Psoas muscle (tissue), 8 donors: ENCODE measurements around the gene COL26A1. TPM values are rescaled to one million over a fixed set of nuclear protein-coding genes. Genes with fewer than 3 reads are reported as not detected.

ENCODE experiments used
- ATAC-seq, 4 donors: fragments of 200-7000 bp; cut with Tn5 transposase; one replicate each; pipeline ENCODE4 v1.9.1; 2020; ENCODE audit warnings: moderate library complexity in 3 of 4, mild to moderate bottlenecking in 2 of 4
- DNase-seq, 2 donors: peaks; one replicate each; pipeline ENCODE4 v3.0.0-alpha.2; 2020
- H3K27ac ChIP-seq: fragments of 200-600 bp; one replicate; pipeline ENCODE4 v1.8.0; 2022
- H3K27me3 ChIP-seq, 3 donors: fragments of 200-600 bp in 1 of 3; one replicate each; pipeline versions ENCODE4 v1.6.1 to v1.8.0; 2013 to 2022; ENCODE audit warnings: low read length in 2 of 3, mild to moderate bottlenecking in 2 of 3, moderate library complexity in 1 of 3; ENCODE audit not compliant: insufficient read depth in 3 of 3
- H3K36me3 ChIP-seq, 2 donors: fragments of 200-600 bp in 1 of 2; one replicate each; pipeline versions ENCODE4 v1.6.1 to v1.8.0; 2013 to 2022; ENCODE audit warnings: low read depth in 1 of 2, mild to moderate bottlenecking in 1 of 2, moderate library complexity in 1 of 2; ENCODE audit not compliant: insufficient read depth in 1 of 2
- H3K4me1 ChIP-seq: fragments of 200-600 bp; one replicate; pipeline ENCODE4 v1.8.0; 2022
- H3K4me3 ChIP-seq: fragments of 200-600 bp; one replicate; pipeline ENCODE4 v1.8.0; 2022; ENCODE audit warnings: mild to moderate bottlenecking
- H3K9me3 ChIP-seq: fragments of 200-600 bp; one replicate; pipeline ENCODE4 v1.8.0; 2022
- CTCF ChIP-seq: fragments of 200-600 bp; IDR thresholded peaks from one replicate; pipeline ENCODE4 v1.8.0; 2022; ENCODE audit warnings: antibody characterized with exemption
- whole genome bisulfite sequencing, 3 donors: extraction: QIAGEN DNeasy Blood & Tissue Kit; methylation state at CpG; one replicate each; pipeline versions ENCODE4 v1.1.6 to v1.1.7; 2013; 5-methylcytosine and 5-hydroxymethylcytosine counted together
- intact Hi-C, 2 donors: fragments of 100-400 bp; cut with DNase I; formaldehyde crosslinking; loops; one replicate each; pipeline versions ENCODE4 v1.11.0 to v1.14.2; 2022
- polyA plus RNA-seq, 3 donors: library from polyadenylated mRNA; stranded (reverse); fragments of 200-250 nt; gene quantifications; one replicate each; pipeline ENCODE4 v1.2.3, GENCODE V29; 2013
- total RNA-seq, 4 donors: library from RNA; stranded (reverse); fragmentation: NEBNext Ultra II Directional in 2 of 4; extraction: Animal tissue kit (Norgen Biotek cat#: 25700) in 2 of 4; gene quantifications; one replicate each; pipeline versions ENCODE4 v1.2.1 to v1.2.4, GENCODE V29; 2021 to 2023
- donor health status: healthy with polysubstance abuse.
- donor health status: DM: no; HTN: no; CAD: no; lungs with moderate emphysema.
- donor health status: Bipolar disorder and iron deficiency.
- donor health status: healthy.
- donor health status: DM: yes; HTN: yes; CAD: no.
- donor health status: DM: no; HTN: no; CAD: no.
- donor health status: DM: no; HTN: no; CAD: no.
- donor health status: DM: yes; HTN: yes; CAD: no.

Gene COL26A1
- total and polyA plus RNA-seq, 7 donors = 0.03 TPM; not detected in 6

- H3K27me3 ChIP-seq = peaks cover 0 to 25% (median 19%) of the 10 kb centered on the region in 3 donors
- DNase-seq (no peak), ATAC-seq (no peak)
- H3K4me1 ChIP-seq = no peaks in the 10 kb centered on the region
- H3K27ac ChIP-seq = no peak overlapping the region
- no peaks in the 10 kb centered on the region for H3K9me3 ChIP-seq
- no peak overlapping the region for H3K4me3 ChIP-seq
- WGBS, 3 donors = 9 to 15% (median 12%) methylated on average over 12 of the region's 12 CpGs
- no peaks in the 10 kb centered on the region for H3K36me3 ChIP-seq
- TF ChIP-seq CTCF = no peak
- intact Hi-C loops = no loop called here
These were observed 39.6 kb downstream of the COL26A1 start for GRCh38 chr7:101402081-101402779.

GRCh38 chr7:101402835-101403234, 40.2 kb downstream of the COL26A1 start:
- intact Hi-C loops = no loop called here
- WGBS, 3 donors = 64 to 78% (median 64%) methylated on average over 6 of the region's 6 CpGs

GRCh38 chr7:101405474-101406067, 42.9 kb downstream of the COL26A1 start:
- Histone ChIP-seq H3K9me3 (peaks cover 8% of the 10 kb centered on the region), H3K27me3 (peaks cover 0 to 19% (median 7%) of the 10 kb centered on the region in 3 donors), H3K4me1 (no peaks in the 10 kb centered on the region), H3K4me3 (no peak overlapping the region), H3K36me3 (no peaks in the 10 kb centered on the region), H3K27ac (no peak overlapping the region)
- ATAC-seq (no peak), DNase-seq (no peak)
- 71 to 74% (median 73%) methylated on average over 16 of the region's 16 CpGs for WGBS, 3 donors
- intact Hi-C loops = no loop called here
- no peak for TF ChIP-seq CTCF

More at GRCh38 chr7:101402835-101403234, 40.2 kb downstream of the COL26A1 start:
- H3K36me3 ChIP-seq = no peaks in the 10 kb centered on the region
- TF ChIP-seq CTCF = no peak
- DNase-seq (no peak), ATAC-seq (no peak)
- H3K4me1 ChIP-seq = no peaks in the 10 kb centered on the region
- no peak overlapping the region for H3K27ac ChIP-seq
- H3K27me3 ChIP-seq = peaks cover 0 to 21% (median 19%) of the 10 kb centered on the region in 3 donors
- H3K4me3 ChIP-seq = no peak overlapping the region
- H3K9me3 ChIP-seq = no peaks in the 10 kb centered on the region

GRCh38 chr7:101410743-101411507, 48.2 kb downstream of the COL26A1 start:
- WGBS, 3 donors = 13 to 16% (median 14%) methylated on average over 16 of the region's 16 CpGs
- Histone ChIP-seq H3K4me1 (no peaks in the 10 kb centered on the region), H3K4me3 (no peak overlapping the region), H3K27ac (no peak overlapping the region), H3K27me3 (peaks cover 0 to 11% (median 3%) of the 10 kb centered on the region in 3 donors), H3K9me3 (peaks cover 8% of the 10 kb centered on the region), H3K36me3 (no peaks in the 10 kb centered on the region)
- ATAC-seq (no peak), DNase-seq (no peak)
- peak; percentile 61 for TF ChIP-seq CTCF
- intact Hi-C loops = no loop called here
